ENCODE data around the gene ZNF212.

ZNF212 gene

GRCh38 chr7:149239345-149240143 is at the start of gene ZNF212:
Gene ZNF212 (plus strand): TSS chr7:149239651. CDS start chr7:149239779, 128 bp downstream.
- H3K9me3 ChIP-seq (ENCODE audit: control insufficient read depth in 1 of 2, low read length in 2 of 2): no peaks in the 10 kb centered on the region
- H3K4me1 ChIP-seq (ENCODE audit: control insufficient read depth in 1 of 2, insufficient read depth in 2 of 2, low read length in 2 of 2): peaks cover 7 to 19% of the 10 kb centered on the region in 2 donors
- no peaks in the 10 kb centered on the region for H3K36me3 ChIP-seq (ENCODE audit: control insufficient read depth in 1 of 2, insufficient read depth in 2 of 2, low read length in 2 of 2)
- peak within 1 kb of the TSS; percentile 16 for H3K27ac ChIP-seq (ENCODE audit: low read length)
- peak within 1 kb of the TSS; percentile 98 to 99 for H3K4me3 ChIP-seq (ENCODE audit: low read depth in 1 of 2, low read length in 2 of 2)
- H3K27me3 ChIP-seq (ENCODE audit: low read depth, low read length): no peaks in the 10 kb centered on the region

GRCh38 chr7:149191851-149192250 is 47.6 kb upstream of the ZNF212 start:
- Histone ChIP-seq H3K27ac (ENCODE audit: low read length) (no peak overlapping the region), H3K27me3 (ENCODE audit: low read depth, low read length) (no peaks in the 10 kb centered on the region), H3K4me3 (ENCODE audit: low read depth in 1 of 2, low read length in 2 of 2) (no peak overlapping the region), H3K36me3 (ENCODE audit: control insufficient read depth in 1 of 2, insufficient read depth in 2 of 2, low read length in 2 of 2) (no peaks in the 10 kb centered on the region), H3K4me1 (ENCODE audit: control insufficient read depth in 1 of 2, insufficient read depth in 2 of 2, low read length in 2 of 2) (peaks cover 3 to 13% of the 10 kb centered on the region in 2 donors), H3K9me3 (ENCODE audit: control insufficient read depth in 1 of 2, low read length in 2 of 2) (no peaks in the 10 kb centered on the region)

- Histone ChIP-seq H3K4me3 (ENCODE audit: low read depth in 1 of 2, low read length in 2 of 2) (peak overlapping the region; percentile 67 to 80), H3K4me1 (ENCODE audit: control insufficient read depth in 1 of 2, insufficient read depth in 2 of 2, low read length in 2 of 2) (peaks cover 3 to 18% of the 10 kb centered on the region in 2 donors), H3K27ac (ENCODE audit: low read length) (no peak overlapping the region), H3K36me3 (ENCODE audit: control insufficient read depth in 1 of 2, insufficient read depth in 2 of 2, low read length in 2 of 2) (peaks cover 14 to 15% of the 10 kb centered on the region in 2 donors), H3K27me3 (ENCODE audit: low read depth, low read length) (no peaks in the 10 kb centered on the region), H3K9me3 (ENCODE audit: control insufficient read depth in 1 of 2, low read length in 2 of 2) (no peaks in the 10 kb centered on the region)
Measured at GRCh38 chr7:149194799-149195179, 44.7 kb upstream of the ZNF212 start.

GRCh38 chr7:149195180-149196150 is 44.0 kb upstream of the ZNF212 start, which contains the start of gene ZNF282:
Gene ZNF282 (plus strand): TSS chr7:149195546. CDS start chr7:149195590, 44 bp downstream.
- H3K4me1 ChIP-seq (ENCODE audit: control insufficient read depth in 1 of 2, insufficient read depth in 2 of 2, low read length in 2 of 2): peaks cover 3 to 18% of the 10 kb centered on the region in 2 donors
- no peaks in the 10 kb centered on the region for H3K27me3 ChIP-seq (ENCODE audit: low read depth, low read length)
- H3K4me3 ChIP-seq (ENCODE audit: low read depth in 1 of 2, low read length in 2 of 2): peak within 1 kb of the TSS; percentile 80 to 89
- H3K27ac ChIP-seq (ENCODE audit: low read length): peak within 1 kb of the TSS; percentile 82
- H3K9me3 ChIP-seq (ENCODE audit: control insufficient read depth in 1 of 2, low read length in 2 of 2): no peaks in the 10 kb centered on the region
- H3K36me3 ChIP-seq (ENCODE audit: control insufficient read depth in 1 of 2, insufficient read depth in 2 of 2, low read length in 2 of 2): peaks cover 20% of the 10 kb centered on the region in 2 donors

- Histone ChIP-seq H3K4me3 (ENCODE audit: low read depth in 1 of 2, low read length in 2 of 2) (peak overlapping the region; percentile 70 to 89), H3K9me3 (ENCODE audit: control insufficient read depth in 1 of 2, low read length in 2 of 2) (no peaks in the 10 kb centered on the region), H3K27ac (ENCODE audit: low read length) (peak overlapping the region; percentile 82), H3K4me1 (ENCODE audit: control insufficient read depth in 1 of 2, insufficient read depth in 2 of 2, low read length in 2 of 2) (peaks cover 3 to 18% of the 10 kb centered on the region in 2 donors), H3K27me3 (ENCODE audit: low read depth, low read length) (no peaks in the 10 kb centered on the region), H3K36me3 (ENCODE audit: control insufficient read depth in 1 of 2, insufficient read depth in 2 of 2, low read length in 2 of 2) (peaks cover 25% of the 10 kb centered on the region in 2 donors)
Measured at GRCh38 chr7:149196151-149196704, 43.2 kb upstream of the ZNF212 start.

- peaks cover 26 to 30% of the 10 kb centered on the region in 2 donors for H3K36me3 ChIP-seq (ENCODE audit: control insufficient read depth in 1 of 2, insufficient read depth in 2 of 2, low read length in 2 of 2)
- no peaks in the 10 kb centered on the region for H3K9me3 ChIP-seq (ENCODE audit: control insufficient read depth in 1 of 2, low read length in 2 of 2)
- no peaks in the 10 kb centered on the region for H3K27me3 ChIP-seq (ENCODE audit: low read depth, low read length)
- peak overlapping the region; percentile 82 for H3K27ac ChIP-seq (ENCODE audit: low read length)
- H3K4me3 ChIP-seq (ENCODE audit: low read depth in 1 of 2, low read length in 2 of 2): peak overlapping the region; percentile 70 to 89
- peaks cover 3 to 18% of the 10 kb centered on the region in 2 donors for H3K4me1 ChIP-seq (ENCODE audit: control insufficient read depth in 1 of 2, insufficient read depth in 2 of 2, low read length in 2 of 2)
Measured at GRCh38 chr7:149196705-149197171, 42.7 kb upstream of the ZNF212 start.

GRCh38 chr7:149197675-149198074 is 41.8 kb upstream of the ZNF212 start:
- Histone ChIP-seq H3K27me3 (ENCODE audit: low read depth, low read length) (no peaks in the 10 kb centered on the region), H3K9me3 (ENCODE audit: control insufficient read depth in 1 of 2, low read length in 2 of 2) (no peaks in the 10 kb centered on the region), H3K4me3 (ENCODE audit: low read depth in 1 of 2, low read length in 2 of 2) (no peak overlapping the region), H3K4me1 (ENCODE audit: control insufficient read depth in 1 of 2, insufficient read depth in 2 of 2, low read length in 2 of 2) (peaks cover 3 to 18% of the 10 kb centered on the region in 2 donors), H3K27ac (ENCODE audit: low read length) (no peak overlapping the region), H3K36me3 (ENCODE audit: control insufficient read depth in 1 of 2, insufficient read depth in 2 of 2, low read length in 2 of 2) (peaks cover 27 to 32% of the 10 kb centered on the region in 2 donors)

- H3K36me3 ChIP-seq (ENCODE audit: control insufficient read depth in 1 of 2, insufficient read depth in 2 of 2, low read length in 2 of 2): peaks cover 30 to 38% of the 10 kb centered on the region in 2 donors
- H3K4me3 ChIP-seq (ENCODE audit: low read depth in 1 of 2, low read length in 2 of 2): no peak overlapping the region
- H3K9me3 ChIP-seq (ENCODE audit: control insufficient read depth in 1 of 2, low read length in 2 of 2): no peaks in the 10 kb centered on the region
- peaks cover 3 to 18% of the 10 kb centered on the region in 2 donors for H3K4me1 ChIP-seq (ENCODE audit: control insufficient read depth in 1 of 2, insufficient read depth in 2 of 2, low read length in 2 of 2)
- H3K27ac ChIP-seq (ENCODE audit: low read length): no peak overlapping the region
- H3K27me3 ChIP-seq (ENCODE audit: low read depth, low read length): no peaks in the 10 kb centered on the region
Measured at GRCh38 chr7:149198161-149198816, 41.2 kb upstream of the ZNF212 start.

GRCh38 chr7:149199234-149199995 is 40.0 kb upstream of the ZNF212 start:
- Histone ChIP-seq H3K27ac (ENCODE audit: low read length) (no peak overlapping the region), H3K4me1 (ENCODE audit: control insufficient read depth in 1 of 2, insufficient read depth in 2 of 2, low read length in 2 of 2) (peaks cover 3 to 18% of the 10 kb centered on the region in 2 donors), H3K36me3 (ENCODE audit: control insufficient read depth in 1 of 2, insufficient read depth in 2 of 2, low read length in 2 of 2) (peaks cover 34 to 49% of the 10 kb centered on the region in 2 donors), H3K27me3 (ENCODE audit: low read depth, low read length) (no peaks in the 10 kb centered on the region), H3K4me3 (ENCODE audit: low read depth in 1 of 2, low read length in 2 of 2) (no peak overlapping the region), H3K9me3 (ENCODE audit: control insufficient read depth in 1 of 2, low read length in 2 of 2) (no peaks in the 10 kb centered on the region)

GRCh38 chr7:149202831-149203231 is 36.6 kb upstream of the ZNF212 start:
- Histone ChIP-seq H3K27me3 (ENCODE audit: low read depth, low read length) (no peaks in the 10 kb centered on the region), H3K9me3 (ENCODE audit: control insufficient read depth in 1 of 2, low read length in 2 of 2) (no peaks in the 10 kb centered on the region), H3K36me3 (ENCODE audit: control insufficient read depth in 1 of 2, insufficient read depth in 2 of 2, low read length in 2 of 2) (peaks cover 54 to 72% of the 10 kb centered on the region in 2 donors), H3K27ac (ENCODE audit: low read length) (no peak overlapping the region), H3K4me1 (ENCODE audit: control insufficient read depth in 1 of 2, insufficient read depth in 2 of 2, low read length in 2 of 2) (no peaks in the 10 kb centered on the region), H3K4me3 (ENCODE audit: low read depth in 1 of 2, low read length in 2 of 2) (no peak overlapping the region)

Measured in muscle layer of duodenum (tissue), 2 donors.